Fibroblast of skin of left quadriceps (primary cell): ENCODE results near the gene RORC.
"Not testable (repeated sequence)": the region's sequence is repeated elsewhere in the genome, so short reads cannot be mapped to it uniquely, and the experiment has no call there.

ENCODE experiments used
- DNase-seq, 2 experiments: peaks; one replicate each; pipeline ENCODE4 v3.0.0-alpha.2; 2013; ENCODE audit warnings: low read depth in 2 of 2

Gene RORC

DNA sequence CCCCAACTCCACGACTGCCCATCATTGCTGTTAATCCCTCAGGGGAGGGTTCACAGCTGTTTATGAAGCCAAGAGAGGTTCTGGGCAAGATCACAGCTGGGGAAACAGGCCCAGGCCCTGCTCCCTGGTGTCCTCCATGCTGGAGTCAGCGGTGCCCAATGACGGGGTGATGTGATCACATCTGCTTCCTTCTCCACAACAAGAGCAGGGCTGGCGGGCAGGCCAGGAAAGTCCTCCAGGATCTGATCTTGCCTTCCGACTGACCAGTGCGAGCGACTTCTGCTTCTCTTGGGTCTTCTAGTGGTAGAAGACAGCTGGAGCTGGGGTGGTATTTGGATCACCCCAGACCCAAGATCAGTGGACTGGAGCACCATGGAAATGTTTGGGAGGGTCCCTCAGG, 25.4 kb downstream of the RORC start:
- DNase-seq = no peak

DNA sequence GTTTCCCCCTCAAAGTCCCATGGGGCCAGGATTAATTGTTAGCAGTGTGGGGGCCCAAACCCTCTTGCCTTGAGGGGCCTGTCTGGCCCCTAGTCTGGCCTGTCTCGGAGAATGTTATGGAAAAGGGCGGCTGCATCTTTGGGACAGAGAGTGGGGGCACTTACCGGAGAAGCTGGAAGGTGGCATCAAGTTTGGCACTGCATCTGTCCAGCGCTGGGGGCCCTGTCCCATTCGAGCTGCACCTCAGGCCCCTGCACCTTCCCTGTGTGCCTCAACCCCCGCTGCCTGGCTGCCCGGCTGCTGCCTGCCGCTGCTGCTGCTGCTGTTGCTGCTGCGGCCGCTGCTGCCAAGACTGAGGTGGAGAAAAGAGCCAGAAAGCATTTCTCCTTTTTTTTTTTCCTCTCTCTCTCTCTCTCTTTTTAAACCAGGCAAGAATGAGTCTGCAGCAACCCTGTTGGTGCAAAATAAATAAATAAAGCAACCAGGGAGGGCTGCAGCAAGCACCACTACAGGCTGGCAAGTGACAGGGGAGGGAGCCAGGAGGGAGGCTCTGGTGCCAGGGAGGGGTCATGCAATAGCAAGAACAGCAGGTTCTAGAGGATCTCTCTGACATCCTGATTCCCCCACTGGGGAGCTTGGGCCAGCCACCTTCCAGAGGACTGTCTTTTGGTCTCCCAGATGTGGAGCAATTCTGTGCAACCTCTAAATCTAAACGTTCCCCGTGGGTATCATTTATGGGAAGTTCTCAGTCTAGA, 26.4 kb downstream of the RORC start, which contains the start of gene LINGO4:
LINGO4 (minus strand) TSS at position 354 of the 755 bp plus-strand sequence. CDS start 2,715 bp downstream, outside the sequence.
- DNase-seq = no peak

DNA sequence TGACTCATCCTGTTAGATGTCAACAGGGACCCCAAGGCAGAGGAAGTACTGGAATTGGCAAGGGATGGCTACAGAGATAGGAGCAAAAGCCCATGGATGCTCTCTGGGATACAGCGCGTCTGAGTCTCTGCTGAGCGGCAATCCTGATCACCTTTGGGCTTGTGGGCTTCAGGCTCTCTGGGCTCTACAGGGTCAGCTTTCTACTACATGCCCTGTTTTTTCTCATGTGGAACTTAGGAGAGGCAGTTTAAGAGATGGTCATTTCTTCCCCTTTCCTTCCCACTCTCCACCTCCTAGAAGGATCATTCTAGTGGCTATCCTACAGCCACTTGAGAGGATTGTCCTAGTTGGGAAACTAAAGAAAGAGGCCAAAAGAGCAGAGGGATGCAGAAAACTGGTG, 27.7 kb downstream of the RORC start:
- no peak for DNase-seq

DNA sequence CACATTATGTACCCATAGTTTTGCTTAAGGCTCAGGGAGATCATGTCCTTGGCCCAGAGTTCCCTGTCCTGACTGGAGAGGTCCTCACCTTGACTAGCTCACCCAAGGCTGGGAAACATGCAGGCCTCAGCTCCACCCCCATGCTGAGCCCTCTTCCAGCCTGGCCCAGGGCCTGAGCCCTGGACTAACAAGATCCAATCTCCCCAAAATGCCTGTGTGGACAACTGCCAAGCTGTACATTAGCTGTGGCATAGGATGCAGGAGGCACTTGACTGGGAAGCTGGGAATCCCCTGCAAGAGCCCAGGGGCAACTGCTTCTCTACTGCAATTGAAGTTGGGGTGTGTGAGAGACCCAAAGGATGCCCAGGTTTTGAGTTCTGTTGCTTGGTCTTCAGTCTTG, 28.4 kb downstream of the RORC start:
- DNase-seq = no peak

DNA sequence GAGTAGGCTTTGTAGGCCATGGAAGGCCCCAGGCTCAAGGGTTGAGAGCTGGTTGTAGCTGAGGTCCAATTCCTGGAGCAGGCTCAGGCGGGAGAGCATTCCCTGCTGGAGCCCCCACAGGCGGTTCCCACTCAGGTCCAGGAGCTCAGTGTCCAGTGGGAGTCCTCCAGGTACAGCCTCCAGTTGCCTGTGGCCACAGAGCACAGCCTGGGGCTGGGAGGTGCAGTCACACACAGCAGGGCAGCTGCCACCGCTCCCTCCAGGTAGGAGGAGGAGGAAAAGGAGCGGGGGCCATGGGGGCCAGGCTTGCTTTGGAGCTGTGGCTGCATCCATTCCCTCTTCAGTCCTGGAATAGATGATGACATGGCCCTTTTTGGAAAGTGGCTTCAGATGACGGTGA, 29.2 kb downstream of the RORC start:
- no peak for DNase-seq

DNA sequence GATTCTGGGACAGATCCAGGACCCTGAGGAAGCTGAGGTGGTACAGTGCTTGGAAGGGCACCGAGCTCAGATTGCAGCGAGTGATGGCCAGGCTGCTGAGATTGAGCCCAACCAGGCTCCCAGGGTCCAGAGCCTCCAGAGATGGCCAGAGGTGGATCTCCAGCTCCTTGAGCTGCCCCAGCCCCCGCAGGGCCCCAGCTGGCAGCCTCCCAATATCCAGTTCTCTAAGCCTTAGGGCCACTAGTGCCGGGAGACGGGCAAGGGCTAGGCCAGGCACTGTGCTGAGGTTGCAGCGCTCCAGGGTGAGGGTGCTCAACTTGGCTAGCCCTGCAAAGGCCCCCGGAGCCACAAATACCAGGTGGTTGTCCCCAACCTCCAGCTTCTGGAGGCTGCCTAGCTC, 29.8 kb downstream of the RORC start:
- DNase-seq = no peak

DNA sequence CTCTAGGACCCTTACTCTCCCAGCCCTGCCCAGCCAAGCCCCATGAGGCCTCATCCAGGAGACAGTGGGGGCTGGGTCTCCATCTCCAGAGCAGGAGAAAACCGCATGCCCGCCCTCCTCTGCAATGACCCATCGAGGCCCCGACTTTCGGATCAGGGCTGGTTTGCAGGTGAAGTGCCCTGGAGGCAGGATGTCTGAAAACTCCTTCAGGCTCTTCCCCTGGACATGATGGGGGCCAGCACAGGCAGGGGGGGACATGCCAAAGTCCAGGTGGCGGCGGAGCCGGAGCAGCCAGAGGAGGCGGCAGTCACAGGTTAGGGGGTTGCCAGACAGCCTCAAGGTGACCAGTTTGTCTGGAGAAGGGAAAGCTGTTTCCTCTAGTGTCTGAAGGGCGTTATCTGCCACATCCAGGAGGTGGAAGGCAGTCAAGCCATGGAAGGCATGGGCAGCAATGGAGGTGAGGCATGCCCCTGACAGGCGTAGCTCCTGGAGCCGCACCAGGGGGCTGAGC, 30.2 kb downstream of the RORC start:
- no peak for DNase-seq

DNA sequence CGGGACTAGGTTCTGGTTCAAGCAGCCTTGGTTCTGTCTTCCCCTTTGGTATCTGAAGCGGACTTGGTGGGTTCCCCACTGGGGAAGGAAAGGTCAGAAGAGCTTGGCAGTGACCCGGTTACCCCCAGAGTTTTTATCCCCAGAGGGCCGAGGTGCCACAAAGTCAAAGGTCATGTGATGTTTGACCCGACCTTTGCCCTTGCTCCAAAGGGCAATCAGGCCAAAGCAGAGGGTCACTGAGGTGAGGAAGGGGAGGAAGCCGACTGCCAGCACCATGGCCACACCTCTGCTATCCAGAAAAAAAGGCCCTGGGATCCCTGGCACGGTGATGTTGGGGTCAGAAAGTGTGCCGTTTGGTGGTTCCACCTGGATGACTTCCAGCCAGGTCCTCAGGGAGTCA, 30.8 kb downstream of the RORC start:
- no peak for DNase-seq

DNA sequence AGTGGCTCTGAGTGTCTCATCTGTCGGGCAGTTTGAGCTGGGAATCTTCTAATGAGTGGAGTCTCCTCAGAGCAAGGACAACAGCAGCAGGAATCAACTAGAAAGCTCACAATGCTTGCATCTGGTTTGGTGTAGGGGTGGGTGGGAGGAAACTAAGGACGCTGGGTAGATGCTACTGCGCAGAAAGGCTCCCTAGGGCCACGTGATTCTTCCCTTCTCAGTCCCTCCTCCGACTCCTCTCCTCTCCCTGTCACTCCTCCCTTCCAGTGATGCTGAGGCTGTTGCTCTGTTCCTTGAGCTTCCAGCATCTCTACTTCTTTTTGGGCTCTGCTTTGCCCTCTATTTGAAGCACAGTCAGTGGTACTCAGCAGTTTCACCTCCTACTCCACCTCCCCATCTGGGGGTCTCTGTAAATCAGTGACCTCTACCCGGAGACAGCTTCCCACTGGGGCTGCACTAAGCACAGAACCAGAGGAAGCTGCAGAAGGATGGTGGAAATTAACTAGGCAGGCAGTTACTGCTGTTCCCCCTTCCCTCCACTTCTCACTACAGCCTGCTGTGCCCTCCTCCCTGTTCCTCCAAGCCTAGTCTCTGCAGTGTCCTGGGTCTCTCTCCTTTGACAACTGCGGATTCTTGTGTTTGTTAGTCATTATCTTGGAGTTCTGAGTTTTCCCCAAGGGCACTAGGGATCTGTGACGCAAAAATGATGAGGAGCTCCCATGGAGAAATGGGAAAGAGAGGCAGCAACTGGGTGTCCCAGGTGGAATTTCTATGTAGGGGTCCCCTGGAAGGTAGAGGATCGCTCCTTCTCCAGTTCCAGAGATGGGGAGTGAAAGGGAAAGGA, 32.2 kb downstream of the RORC start:
- no peak for DNase-seq

DNA sequence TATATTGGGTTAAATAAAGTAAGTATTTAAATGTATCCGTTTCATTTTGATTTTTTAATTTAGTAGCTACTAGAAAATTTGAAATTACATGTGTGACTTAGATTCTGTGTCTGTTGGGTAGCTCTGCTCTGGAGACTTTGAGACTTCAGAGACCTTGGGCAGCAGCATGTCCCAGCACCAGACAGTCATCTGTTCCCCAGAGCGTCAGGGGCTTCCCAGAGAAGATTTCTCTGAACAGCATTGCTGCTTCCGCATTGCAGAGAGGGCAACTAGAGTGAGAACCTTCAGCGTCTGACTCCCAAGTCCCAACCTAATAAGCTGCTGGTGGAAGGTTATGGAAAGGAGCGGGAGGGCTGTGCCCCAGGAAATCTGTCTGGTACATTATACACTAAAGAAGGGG, 33.0 kb downstream of the RORC start:
- no peak for DNase-seq

DNA sequence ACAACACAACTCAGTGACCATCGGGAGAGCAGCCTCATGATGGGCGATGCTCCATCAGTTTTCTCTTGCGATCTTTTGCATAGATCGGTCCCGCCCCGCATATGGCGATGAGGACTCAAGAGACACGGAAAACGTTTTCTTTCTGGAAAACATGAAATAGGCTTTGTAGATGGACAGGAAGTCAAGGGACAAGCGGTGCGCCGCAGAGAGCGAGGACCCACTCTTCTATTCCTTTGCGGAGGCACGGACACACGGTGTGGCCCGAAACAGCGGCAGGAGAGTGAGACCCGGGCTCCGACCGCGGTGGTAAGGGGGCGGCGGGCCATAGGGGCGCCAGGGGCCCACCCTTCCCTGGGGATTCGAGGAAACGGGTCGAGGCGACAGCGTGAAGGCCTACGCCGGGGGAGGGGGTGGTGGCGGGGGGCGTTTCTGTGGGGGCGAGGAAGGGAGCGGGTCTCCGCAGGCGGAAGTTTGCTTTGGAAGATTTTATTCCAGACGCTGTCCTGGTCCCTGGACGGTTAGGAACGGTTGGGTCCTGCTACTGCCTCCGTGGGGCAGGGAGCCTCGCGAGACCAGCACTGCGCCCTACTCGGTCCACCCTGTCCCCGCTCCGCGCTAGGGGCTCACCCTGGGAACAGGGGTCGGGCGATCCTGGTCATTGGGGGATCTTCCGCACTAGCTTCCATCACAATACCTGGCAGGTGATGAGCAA, 40.5 kb downstream of the RORC start:
- no peak for DNase-seq

DNA sequence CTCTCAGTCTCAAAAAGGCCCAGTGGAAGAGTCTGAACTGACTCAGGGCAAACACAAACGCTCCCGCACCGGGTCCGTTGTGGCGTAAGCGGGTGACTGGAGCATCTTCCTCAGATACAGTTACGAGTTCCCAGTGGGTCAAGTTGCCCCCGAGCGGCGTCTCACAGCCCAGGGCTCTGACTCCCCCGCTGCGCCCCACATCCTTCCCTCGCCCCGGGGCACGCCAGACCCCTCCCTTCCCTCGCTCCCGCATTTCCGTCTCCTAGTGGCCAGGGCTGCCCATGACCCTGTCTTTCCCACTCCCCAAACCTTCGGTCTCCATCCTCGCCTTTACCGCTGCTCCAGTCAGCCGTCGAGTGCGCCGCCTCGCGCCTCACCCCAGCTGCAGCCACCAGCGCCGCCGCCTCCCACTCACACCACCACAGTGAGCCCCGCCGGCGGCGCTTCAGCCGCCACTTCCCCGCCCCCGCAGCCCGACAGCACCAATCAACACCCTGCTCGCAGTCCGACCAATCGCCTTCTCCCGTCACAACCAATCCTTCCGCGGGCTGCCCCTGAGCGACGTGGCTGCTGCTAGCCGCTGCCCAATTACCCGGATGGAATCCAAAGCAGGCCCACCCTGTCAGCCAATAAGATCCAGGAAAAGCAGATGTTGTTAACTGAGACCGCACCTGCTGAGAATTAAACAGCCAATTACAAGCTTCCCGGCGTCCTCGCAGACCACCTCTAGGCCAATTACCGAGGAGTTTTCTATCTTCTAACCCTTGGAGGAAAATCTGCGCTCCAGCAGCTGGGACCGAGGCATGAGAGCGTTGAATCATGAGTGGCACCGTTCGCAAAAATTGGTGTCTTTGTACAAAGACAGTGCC, 41.3 kb downstream of the RORC start, which contains the start of gene TDRKH:
TDRKH (minus strand) TSS at position 430 of the 869 bp plus-strand sequence. CDS start 7,478 bp downstream, outside the sequence.
- DNase-seq = peak; percentile 98

DNA sequence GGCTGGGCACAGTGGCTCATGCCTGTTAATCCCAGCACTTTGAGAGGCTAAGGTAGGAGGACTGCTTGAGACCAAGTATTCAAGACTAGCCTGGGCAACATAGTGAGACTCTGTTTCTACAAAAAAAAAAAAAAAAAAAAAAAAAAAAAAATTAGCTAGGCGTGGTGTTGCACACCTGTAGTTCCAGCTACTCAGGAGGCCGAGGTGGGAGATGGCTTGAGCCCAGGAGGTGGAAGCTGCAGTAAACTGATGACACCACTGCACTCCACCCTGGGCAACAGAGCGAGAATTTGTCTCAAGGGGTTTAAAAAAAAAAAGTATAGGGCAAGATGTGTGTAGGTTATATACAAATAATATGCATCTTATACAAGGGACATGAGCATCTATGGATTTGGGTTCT, 43.9 kb downstream of the RORC start:
- DNase-seq = no peak

DNA sequence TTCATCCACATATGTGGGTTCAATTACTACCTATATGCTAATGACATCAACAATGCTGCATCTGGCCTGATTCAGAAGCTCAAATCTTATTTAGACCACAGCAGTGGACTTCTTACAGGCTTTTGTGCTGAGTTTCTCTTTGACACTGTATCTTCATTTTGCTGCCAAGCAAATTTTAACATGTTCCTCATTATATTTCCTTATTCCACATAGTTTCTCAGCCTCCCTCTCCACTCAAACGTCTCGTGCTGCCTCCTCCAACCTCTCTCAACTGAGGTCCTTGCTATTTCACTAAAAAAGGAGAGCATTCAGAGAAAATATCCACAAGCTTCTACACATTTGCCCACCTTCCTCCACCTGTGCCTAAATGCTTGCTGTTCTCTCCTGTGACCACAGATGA, 47.8 kb downstream of the RORC start:
- no peak for DNase-seq

DNA sequence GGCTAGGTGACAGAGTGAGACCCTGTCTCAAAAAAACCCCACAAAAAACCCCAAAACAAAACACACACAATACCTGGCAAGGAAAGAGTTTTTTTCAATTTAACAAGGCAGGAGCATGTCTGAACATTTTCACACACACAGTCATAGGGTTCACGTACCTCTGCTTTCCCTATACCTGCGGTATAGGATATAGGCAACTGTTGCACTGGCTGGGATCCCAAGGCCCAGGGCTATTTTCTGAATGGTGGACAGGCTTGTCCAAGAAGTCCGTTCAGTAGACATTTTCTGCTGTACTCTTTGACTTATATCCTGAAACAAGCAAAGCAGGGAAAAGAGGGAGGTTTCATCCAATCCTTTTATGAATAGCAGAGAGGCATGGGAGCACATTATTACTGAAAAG, 48.9 kb downstream of the RORC start:
- DNase-seq = no peak

DNA sequence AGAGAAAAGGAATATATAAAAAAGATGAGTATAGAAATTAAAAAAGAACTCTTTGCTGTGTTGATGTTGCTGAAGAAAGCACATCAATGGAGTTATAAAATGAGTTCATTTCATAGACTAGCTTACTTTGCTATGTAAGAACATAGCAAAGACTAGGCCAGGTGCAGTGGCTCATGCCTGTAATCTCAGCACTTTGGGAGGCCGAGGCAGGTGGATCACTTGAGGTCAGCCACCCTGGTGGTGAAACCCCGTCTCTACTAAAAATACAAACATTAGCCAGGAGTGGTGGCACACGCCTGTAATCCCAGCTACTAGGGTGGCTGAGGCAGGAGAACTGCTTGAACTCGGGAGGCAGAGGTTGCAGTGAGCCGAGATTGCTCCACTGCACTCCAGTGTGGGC, 49.6 kb downstream of the RORC start:
- not testable (repeated sequence) for DNase-seq

DNA sequence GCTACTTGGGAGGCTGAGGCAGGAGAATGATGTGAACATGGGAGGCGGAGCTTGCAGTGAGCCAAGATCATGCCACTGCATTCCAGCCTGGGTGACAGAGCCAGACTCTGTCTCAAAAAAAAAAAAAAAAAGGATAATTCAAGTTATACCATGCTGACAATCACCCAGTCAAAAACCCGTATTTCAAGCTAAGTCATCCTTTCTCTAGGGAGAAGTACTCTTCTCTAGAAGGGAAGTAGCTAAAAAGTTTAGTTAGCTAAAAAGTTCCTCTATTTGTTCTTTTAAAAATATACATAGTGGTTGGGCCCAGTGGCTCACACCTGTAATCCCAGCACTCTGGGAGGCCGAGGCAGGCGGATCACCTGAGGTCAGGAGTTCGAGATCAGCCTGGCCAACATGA, 50.9 kb downstream of the RORC start:
- DNase-seq = not testable (repeated sequence)

DNA sequence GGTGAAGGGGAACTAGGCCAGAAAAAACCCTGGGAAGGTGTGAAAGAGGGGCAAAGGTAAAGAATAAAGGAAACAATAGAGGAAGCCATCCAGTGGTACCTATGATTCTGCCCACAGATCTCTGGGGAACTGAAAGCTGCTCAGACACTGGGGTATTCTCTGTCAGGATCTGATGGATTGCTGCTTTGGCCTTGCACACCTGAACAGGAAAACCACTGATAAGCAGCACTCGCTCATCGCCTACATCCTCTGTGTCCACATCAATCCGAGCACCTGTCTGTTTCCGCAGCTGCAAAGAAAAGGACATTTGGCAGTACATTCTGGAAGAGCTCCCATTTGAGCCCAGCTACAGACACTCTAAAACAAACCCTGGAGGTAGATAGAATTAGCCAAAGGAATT, 51.8 kb downstream of the RORC start:
- DNase-seq = no peak

DNA sequence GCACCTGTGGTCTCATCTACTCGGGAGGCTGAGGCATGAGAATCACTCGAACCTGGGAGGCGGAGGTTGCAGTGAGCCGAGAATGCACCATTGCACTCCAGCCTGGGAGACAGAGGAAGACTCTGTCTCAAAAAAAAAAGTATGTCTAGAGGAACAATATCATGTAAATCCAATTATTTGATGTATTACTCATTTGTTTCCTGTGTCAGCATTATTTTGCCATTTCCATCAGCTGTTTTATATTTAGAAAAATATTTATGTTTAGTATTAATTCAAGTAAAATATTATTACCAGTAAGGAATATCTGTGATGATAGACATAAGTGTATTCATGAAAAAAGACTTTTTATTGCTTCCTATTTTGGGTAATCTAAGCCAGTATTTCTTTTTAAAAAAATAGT, 54.3 kb downstream of the RORC start:
- no peak for DNase-seq

DNA sequence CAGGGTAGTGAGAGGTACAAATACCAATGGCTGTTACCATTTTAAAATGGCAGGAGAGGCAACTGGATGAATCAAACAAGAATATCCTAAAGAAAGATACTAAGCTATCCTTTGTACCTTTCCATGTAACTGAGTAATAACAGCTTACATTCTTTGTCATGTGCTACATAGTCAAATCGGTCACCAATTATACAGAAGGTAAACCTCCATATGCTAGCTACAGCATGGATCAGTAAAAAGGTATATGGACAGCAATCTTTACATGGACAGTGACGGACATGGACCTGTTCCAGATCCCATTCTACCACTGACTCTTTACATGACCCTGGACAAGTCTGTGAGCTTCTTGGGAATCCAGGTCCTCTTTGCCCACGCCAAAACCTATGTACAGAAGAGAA, 54.9 kb downstream of the RORC start:
- no peak for DNase-seq
